Muscle of leg (tissue), 11 donors: Measurements from ENCODE around the gene IFI27L1. TPM values are rescaled to one million over a fixed set of nuclear protein-coding genes. Genes with fewer than 3 reads are reported as not detected.

Source experiments
- DNase-seq: peaks from one replicate; pipeline ENCODE4 v3.0.0; 2013
- H3K27ac ChIP-seq: one replicate; pipeline ENCODE4 v1.5.1; 2013; ENCODE audit warnings: mild to moderate bottlenecking, low read length, control low read depth
- H3K27me3 ChIP-seq: one replicate; pipeline ENCODE4 v1.6.1; 2013; ENCODE audit warnings: low read length; ENCODE audit not compliant: control insufficient read depth, insufficient read depth
- H3K36me3 ChIP-seq: one replicate; pipeline ENCODE4 v1.6.1; 2013; ENCODE audit warnings: low read length; ENCODE audit not compliant: control insufficient read depth, insufficient read depth
- H3K4me1 ChIP-seq: one replicate; pipeline ENCODE4 v1.6.1; 2013; ENCODE audit warnings: low read length; ENCODE audit not compliant: control insufficient read depth, insufficient read depth
- H3K4me3 ChIP-seq: one replicate; pipeline ENCODE4 v1.5.1; 2013; ENCODE audit warnings: low read length, control low read depth
- H3K9me3 ChIP-seq: replicated peaks from 2 replicates; pipeline ENCODE4 v1.6.1; 2013; ENCODE audit warnings: low read depth, low read length; ENCODE audit not compliant: control insufficient read depth
- WGBS: methylation state at CpG from one replicate; pipeline ENCODE4 v1.1.5; 2013; ENCODE audit warnings: missing lambda C conversion rate; ENCODE audit not compliant: insufficient coverage; 5-methylcytosine and 5-hydroxymethylcytosine counted together
- polyA plus RNA-seq, 8 donors: library from polyadenylated mRNA; unstranded; fragments of 120-200 nt; gene quantifications; one replicate each; pipeline versions ENCODE4 v1.2.1 to v1.2.3, GENCODE V29; 2013; ENCODE audit warnings: inconsistent platforms in 1 of 8, low replicate concordance in 1 of 8; ENCODE audit not compliant: insufficient read length in 8 of 8, insufficient read depth in 1 of 8
- total RNA-seq: library from RNA; stranded (reverse); fragments of 120-200 nt; gene quantifications from one replicate; pipeline ENCODE4 v1.2.4, GENCODE V29; 2013

IFI27L1 gene
- total and polyA plus RNA-seq, 9 donors = 10.0 to 19.8 (median 15.0) TPM

- Histone ChIP-seq H3K27me3 (peaks cover 2% of the 10 kb centered on the region), H3K4me1 (no peaks in the 10 kb centered on the region)
- no CpG with 5 or more reads among the region's 3 CpGs for WGBS
These were observed 62.1 kb downstream of the IFI27L1 start for GRCh38 chr14:94143239-94143638.

GRCh38 chr14:94143711-94144110 lies 62.6 kb downstream of the IFI27L1 start:
- Histone ChIP-seq H3K27ac (no peak overlapping the region), H3K4me3 (no peak overlapping the region), H3K36me3 (no peaks in the 10 kb centered on the region), H3K27me3 (peaks cover 2% of the 10 kb centered on the region), H3K4me1 (no peaks in the 10 kb centered on the region), H3K9me3 (no peaks in the 10 kb centered on the region)
- WGBS = 86% methylated on average over 2 of the region's 4 CpGs
- DNase-seq = no peak

More at GRCh38 chr14:94143239-94143638, 62.1 kb downstream of the IFI27L1 start:
- Histone ChIP-seq H3K27ac (no peak overlapping the region), H3K9me3 (no peaks in the 10 kb centered on the region), H3K4me3 (no peak overlapping the region), H3K36me3 (no peaks in the 10 kb centered on the region)
- DNase-seq = no peak

- no peak for DNase-seq
- peaks cover 2% of the 10 kb centered on the region for H3K27me3 ChIP-seq
- no peak overlapping the region for H3K27ac ChIP-seq
- H3K4me1 ChIP-seq = no peaks in the 10 kb centered on the region
- no peak overlapping the region for H3K4me3 ChIP-seq
- H3K9me3 ChIP-seq = no peaks in the 10 kb centered on the region
- H3K36me3 ChIP-seq = no peaks in the 10 kb centered on the region
- WGBS = 86% methylated on average over 1 of the region's 1 CpG
These were observed 63.7 kb downstream of the IFI27L1 start for GRCh38 chr14:94144765-94145164.

GRCh38 chr14:94145902-94146527 lies 64.9 kb downstream of the IFI27L1 start:
- Histone ChIP-seq H3K36me3 (no peaks in the 10 kb centered on the region), H3K27me3 (no peaks in the 10 kb centered on the region), H3K4me1 (no peaks in the 10 kb centered on the region), H3K27ac (no peak overlapping the region), H3K9me3 (no peaks in the 10 kb centered on the region), H3K4me3 (no peak overlapping the region)
- 40% methylated on average over 1 of the region's 6 CpGs for WGBS
- DNase-seq = no peak

Other genes starting within 250 kb of the IFI27L1 start
- gene FAM181A, start 154.0 kb upstream of the IFI27L1 start, total RNA-seq = not detected
- under 1 TPM in 2 of 8 donors, not detected in 6; 0.10 to 0.15 TPM for gene FAM181A, start 154.0 kb upstream of the IFI27L1 start, polyA plus RNA-seq
- 32.3 TPM for gene ASB2, start 104.7 kb upstream of the IFI27L1 start, total RNA-seq
- gene ASB2, start 104.7 kb upstream of the IFI27L1 start, polyA plus RNA-seq = 10 to 100 TPM; 15.0 to 26.1 (median 22.5) TPM
- 0.04 TPM for gene CCDC197, start 84.0 kb upstream of the IFI27L1 start, total RNA-seq
- gene CCDC197, start 84.0 kb upstream of the IFI27L1 start, polyA plus RNA-seq = under 1 TPM in 3 of 8 donors, not detected in 5; 0.18 to 0.32 (median 0.27) TPM
- gene OTUB2, start 55.0 kb upstream of the IFI27L1 start, total RNA-seq = 0.93 TPM
- gene OTUB2, start 55.0 kb upstream of the IFI27L1 start, polyA plus RNA-seq = 1 to 10 TPM in 6 of 8 donors, under 1 TPM in 2; 0.59 to 1.3 (median 1.1) TPM
- gene DDX24, start 108 bp upstream of the IFI27L1 start, total RNA-seq = 114 TPM
- 10 to 100 TPM; 80.5 to 99.6 (median 84.8) TPM for gene DDX24, start 108 bp upstream of the IFI27L1 start, polyA plus RNA-seq
- gene IFI27, start 29.4 kb downstream of the IFI27L1 start, total RNA-seq = 5.6 TPM
- gene IFI27, start 29.4 kb downstream of the IFI27L1 start, polyA plus RNA-seq = 1 to 10 TPM; 2.1 to 4.3 (median 2.9) TPM
- 21.9 TPM for gene IFI27L2, start 48.3 kb downstream of the IFI27L1 start, total RNA-seq
- 10 to 100 TPM; 11.9 to 24.6 (median 16.8) TPM for gene IFI27L2, start 48.3 kb downstream of the IFI27L1 start, polyA plus RNA-seq
- 0.09 TPM for gene PPP4R4, start 93.0 kb downstream of the IFI27L1 start, total RNA-seq
- under 1 TPM; 0.08 to 0.16 (median 0.10) TPM for gene PPP4R4, start 93.0 kb downstream of the IFI27L1 start, polyA plus RNA-seq
- not detected for gene SERPINA10, start 212.0 kb downstream of the IFI27L1 start, total RNA-seq
- under 1 TPM in 5 of 8 donors, not detected in 3; 0.03 to 0.19 (median 0.05) TPM for gene SERPINA10, start 212.0 kb downstream of the IFI27L1 start, polyA plus RNA-seq
- not detected for gene SERPINA6, start 242.0 kb downstream of the IFI27L1 start, total RNA-seq
- under 1 TPM in 2 of 8 donors, not detected in 6; 0.28 to 0.54 TPM for gene SERPINA6, start 242.0 kb downstream of the IFI27L1 start, polyA plus RNA-seq